WTC11 (cell line): Measurements from ENCODE around the gene LDAH. TPM values are rescaled to one million over a fixed set of nuclear protein-coding genes. Genes with fewer than 3 reads are reported as not detected.
"Not testable (repeated sequence)": the region's sequence is repeated elsewhere in the genome, so short reads cannot be mapped to it uniquely, and the experiment has no call there.

ENCODE experiments used
- ATAC-seq: fragments of 200-7000 bp; cut with Tn5 transposase; 2 replicates; pipeline ENCODE4 v1.10.0; 2021; ENCODE audit warnings: mild to moderate bottlenecking, moderate library complexity
- CTCF ChIA-PET: fragments of 300-600 bp; sonication (Branson Sonifier 250); formaldehyde crosslinking; loops from one replicate; lab custom pipeline; 2021; ENCODE audit warnings: antibody characterized with exemption; lab: Charles Lee
- POLR2A ChIA-PET: fragments of 350-600 bp; sonication (Branson Sonifier 250); formaldehyde crosslinking; loops from one replicate; lab custom pipeline; 2021; ENCODE audit warnings: antibody characterized with exemption; lab: Charles Lee
- DNase-seq: peaks from one replicate; pipeline ENCODE4 v3.0.0; 2021; ENCODE audit warnings: low spot score
- H3K27ac Mint-ChIP-seq: 2 replicates; pipeline ENCODE4 v1.8.0; 2021; ENCODE audit warnings: mixed read lengths
- H3K27me3 Mint-ChIP-seq: 2 replicates; pipeline ENCODE4 v1.8.0; 2021; ENCODE audit warnings: low read depth, mild to moderate bottlenecking, moderate library complexity, mixed read lengths
- H3K36me3 Mint-ChIP-seq: 2 replicates; pipeline ENCODE4 v1.8.0; 2021; ENCODE audit warnings: mixed read lengths
- H3K4me1 Mint-ChIP-seq: 2 replicates; pipeline ENCODE4 v1.8.0; 2022; ENCODE audit warnings: mixed read lengths
- H3K4me3 Mint-ChIP-seq: 2 replicates; pipeline ENCODE4 v1.8.0; 2021; ENCODE audit warnings: mild to moderate bottlenecking, moderate library complexity, mixed read lengths
- H3K9me3 Mint-ChIP-seq: 2 replicates; pipeline ENCODE4 v1.8.0; 2021; ENCODE audit warnings: mixed read lengths
- ELF4 ChIP-seq: sonication (generic); formaldehyde crosslinking; IDR thresholded peaks from 2 replicates; pipeline ENCODE4 v1.8.1; 2022; ENCODE audit warnings: low read depth, mild to moderate bottlenecking, moderate library complexity, missing genetic modification reagents
- EMX1 ChIP-seq: fragments of 250-450 bp; sonication (Bioruptor Pico); IDR thresholded peaks from 2 replicates; pipeline ENCODE4 v1.8.0; 2021; ENCODE audit warnings: mild to moderate bottlenecking
- FOXJ3 ChIP-seq: sonication (generic); formaldehyde crosslinking; IDR thresholded peaks from 2 replicates; pipeline ENCODE4 v1.9.0; 2021; ENCODE audit warnings: missing genetic modification reagents, mild to moderate bottlenecking, borderline replicate concordance
- GABPB1 ChIP-seq: sonication (generic); formaldehyde crosslinking; IDR thresholded peaks from 2 replicates; pipeline ENCODE4 v1.8.1; 2023; ENCODE audit warnings: mild to moderate bottlenecking, missing genetic modification reagents
- HMGA2 ChIP-seq: fragments of 250-450 bp; sonication (Bioruptor Pico); IDR thresholded peaks from 2 replicates; pipeline ENCODE4 v1.4.0; 2021; ENCODE audit warnings: mild to moderate bottlenecking, moderate library complexity
- IRF2 ChIP-seq: sonication (generic); formaldehyde crosslinking; IDR thresholded peaks from 2 replicates; pipeline ENCODE4 v1.8.0; 2022; ENCODE audit warnings: low read depth, missing genetic modification reagents, borderline replicate concordance
- NFE2L1 ChIP-seq: sonication (generic); formaldehyde crosslinking; IDR thresholded peaks from 2 replicates; pipeline ENCODE4 v1.8.1; 2023; ENCODE audit warnings: missing genetic modification reagents
- NR2C2 ChIP-seq: sonication (generic); formaldehyde crosslinking; IDR thresholded peaks from 2 replicates; pipeline ENCODE4 v1.8.0; 2022; ENCODE audit warnings: mild to moderate bottlenecking, missing genetic modification reagents
- NR3C1 ChIP-seq: sonication (generic); formaldehyde crosslinking; conservative IDR thresholded peaks from 2 replicates; pipeline ENCODE4 v1.8.1; 2023; ENCODE audit warnings: low read depth, mild to moderate bottlenecking, missing genetic modification reagents
- SMAD3 ChIP-seq: sonication (generic); formaldehyde crosslinking; IDR thresholded peaks from 2 replicates; pipeline ENCODE4 v1.8.0; 2022; ENCODE audit warnings: missing genetic modification reagents, mild to moderate bottlenecking, borderline replicate concordance
- ZBTB21 ChIP-seq: sonication (generic); formaldehyde crosslinking; IDR thresholded peaks from 2 replicates; pipeline ENCODE4 v1.8.1; 2023; ENCODE audit warnings: mild to moderate bottlenecking, missing genetic modification reagents, borderline replicate concordance
- total RNA-seq: library from RNA; stranded (reverse); gene quantifications from 3 replicates; pipeline ENCODE4 v1.2.3, GENCODE V29; 2021
- TF ChIP-seq, protein P1 (sequence below): sonication (generic); formaldehyde crosslinking; IDR thresholded peaks from 2 replicates; pipeline ENCODE4 v1.8.0; 2022; ENCODE audit warnings: mild to moderate bottlenecking, missing genetic modification reagents
- TF ChIP-seq, protein P2 (sequence below): sonication (generic); formaldehyde crosslinking; IDR thresholded peaks from 2 replicates; pipeline ENCODE4 v1.8.0; 2023; ENCODE audit warnings: missing genetic modification reagents, mild to moderate bottlenecking, borderline replicate concordance
- TF ChIP-seq, protein P3 (sequence below): fragments of 250-450 bp; sonication (Bioruptor Pico); IDR thresholded peaks from 2 replicates; pipeline ENCODE4 v2.1.2; 2022; ENCODE audit warnings: mild to moderate bottlenecking, moderate library complexity
- TF ChIP-seq, protein P4 (sequence below): sonication (generic); formaldehyde crosslinking; IDR thresholded peaks from 2 replicates; pipeline ENCODE4 v1.8.1; 2023; ENCODE audit warnings: mild to moderate bottlenecking, missing genetic modification reagents, moderate library complexity
- TF ChIP-seq, protein P5 (sequence below): fragments of 200-600 bp; IDR thresholded peaks from 2 replicates; pipeline ENCODE4 v1.8.0; 2022; ENCODE audit warnings: antibody characterized with exemption
- TF ChIP-seq, protein P6 (sequence below): sonication (generic); formaldehyde crosslinking; IDR thresholded peaks from 2 replicates; pipeline ENCODE4 v1.8.1; 2023; ENCODE audit warnings: mild to moderate bottlenecking, moderate library complexity, missing genetic modification reagents

LDAH gene
- total RNA-seq, 1 experiment from 2014 or later: 20.5 TPM

DNA sequence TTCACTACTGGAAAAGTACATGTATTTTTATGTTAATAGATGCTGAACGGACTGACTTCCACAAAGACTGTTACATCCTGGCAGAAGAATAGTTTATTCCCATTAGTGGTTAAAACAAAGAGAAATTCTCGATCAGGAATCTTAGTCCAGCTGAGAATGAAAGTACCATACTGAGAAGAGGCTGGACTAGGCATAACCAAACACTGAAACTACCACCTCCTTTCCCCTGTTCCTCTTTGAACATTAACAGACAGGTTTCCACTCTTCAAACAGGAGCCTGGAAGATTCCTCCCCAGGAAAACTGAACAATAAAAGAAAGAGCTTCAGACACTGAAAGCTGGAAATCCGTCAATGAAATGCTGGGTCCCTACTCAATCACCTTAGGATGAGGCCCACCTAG lies 25.8 kb downstream of the LDAH start:
- CTCF ChIA-PET: interaction anchor here (0.8 to 1.6 kb wide), 2 partner anchors 16 to 136 kb away, joined by 3 to 5 read pairs; no protein-coding TSS in a partner anchor
- Mint-ChIP-seq H3K4me3 (no peak overlapping the region; the same call in 1 of the 2 replicates), H3K9me3 (peaks cover 18% of the 10 kb centered on the region), H3K4me1 (peaks cover 21% of the 10 kb centered on the region)
- DNase-seq: no peak
- POLR2A ChIA-PET: no interaction called here
- TF ChIP-seq, protein P1, sequence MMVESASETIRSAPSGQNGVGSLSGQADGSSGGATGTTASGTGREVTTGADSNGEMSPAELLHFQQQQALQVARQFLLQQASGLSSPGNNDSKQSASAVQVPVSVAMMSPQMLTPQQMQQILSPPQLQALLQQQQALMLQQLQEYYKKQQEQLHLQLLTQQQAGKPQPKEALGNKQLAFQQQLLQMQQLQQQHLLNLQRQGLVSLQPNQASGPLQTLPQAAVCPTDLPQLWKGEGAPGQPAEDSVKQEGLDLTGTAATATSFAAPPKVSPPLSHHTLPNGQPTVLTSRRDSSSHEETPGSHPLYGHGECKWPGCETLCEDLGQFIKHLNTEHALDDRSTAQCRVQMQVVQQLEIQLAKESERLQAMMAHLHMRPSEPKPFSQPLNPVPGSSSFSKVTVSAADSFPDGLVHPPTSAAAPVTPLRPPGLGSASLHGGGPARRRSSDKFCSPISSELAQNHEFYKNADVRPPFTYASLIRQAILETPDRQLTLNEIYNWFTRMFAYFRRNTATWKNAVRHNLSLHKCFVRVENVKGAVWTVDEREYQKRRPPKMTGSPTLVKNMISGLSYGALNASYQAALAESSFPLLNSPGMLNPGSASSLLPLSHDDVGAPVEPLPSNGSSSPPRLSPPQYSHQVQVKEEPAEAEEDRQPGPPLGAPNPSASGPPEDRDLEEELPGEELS (CRISPR knock-in tag): no peak
- no peak for TF ChIP-seq HMGA2 (CRISPR knock-in tag)
- TF ChIP-seq, protein P2, sequence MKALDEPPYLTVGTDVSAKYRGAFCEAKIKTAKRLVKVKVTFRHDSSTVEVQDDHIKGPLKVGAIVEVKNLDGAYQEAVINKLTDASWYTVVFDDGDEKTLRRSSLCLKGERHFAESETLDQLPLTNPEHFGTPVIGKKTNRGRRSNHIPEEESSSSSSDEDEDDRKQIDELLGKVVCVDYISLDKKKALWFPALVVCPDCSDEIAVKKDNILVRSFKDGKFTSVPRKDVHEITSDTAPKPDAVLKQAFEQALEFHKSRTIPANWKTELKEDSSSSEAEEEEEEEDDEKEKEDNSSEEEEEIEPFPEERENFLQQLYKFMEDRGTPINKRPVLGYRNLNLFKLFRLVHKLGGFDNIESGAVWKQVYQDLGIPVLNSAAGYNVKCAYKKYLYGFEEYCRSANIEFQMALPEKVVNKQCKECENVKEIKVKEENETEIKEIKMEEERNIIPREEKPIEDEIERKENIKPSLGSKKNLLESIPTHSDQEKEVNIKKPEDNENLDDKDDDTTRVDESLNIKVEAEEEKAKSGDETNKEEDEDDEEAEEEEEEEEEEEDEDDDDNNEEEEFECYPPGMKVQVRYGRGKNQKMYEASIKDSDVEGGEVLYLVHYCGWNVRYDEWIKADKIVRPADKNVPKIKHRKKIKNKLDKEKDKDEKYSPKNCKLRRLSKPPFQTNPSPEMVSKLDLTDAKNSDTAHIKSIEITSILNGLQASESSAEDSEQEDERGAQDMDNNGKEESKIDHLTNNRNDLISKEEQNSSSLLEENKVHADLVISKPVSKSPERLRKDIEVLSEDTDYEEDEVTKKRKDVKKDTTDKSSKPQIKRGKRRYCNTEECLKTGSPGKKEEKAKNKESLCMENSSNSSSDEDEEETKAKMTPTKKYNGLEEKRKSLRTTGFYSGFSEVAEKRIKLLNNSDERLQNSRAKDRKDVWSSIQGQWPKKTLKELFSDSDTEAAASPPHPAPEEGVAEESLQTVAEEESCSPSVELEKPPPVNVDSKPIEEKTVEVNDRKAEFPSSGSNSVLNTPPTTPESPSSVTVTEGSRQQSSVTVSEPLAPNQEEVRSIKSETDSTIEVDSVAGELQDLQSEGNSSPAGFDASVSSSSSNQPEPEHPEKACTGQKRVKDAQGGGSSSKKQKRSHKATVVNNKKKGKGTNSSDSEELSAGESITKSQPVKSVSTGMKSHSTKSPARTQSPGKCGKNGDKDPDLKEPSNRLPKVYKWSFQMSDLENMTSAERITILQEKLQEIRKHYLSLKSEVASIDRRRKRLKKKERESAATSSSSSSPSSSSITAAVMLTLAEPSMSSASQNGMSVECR: no peak
- no peak for TF ChIP-seq NR3C1 (CRISPR knock-in tag)
- no peak for TF ChIP-seq SMAD3
- no peak for TF ChIP-seq ZBTB21 (CRISPR knock-in tag)
- TF ChIP-seq, protein P3, sequence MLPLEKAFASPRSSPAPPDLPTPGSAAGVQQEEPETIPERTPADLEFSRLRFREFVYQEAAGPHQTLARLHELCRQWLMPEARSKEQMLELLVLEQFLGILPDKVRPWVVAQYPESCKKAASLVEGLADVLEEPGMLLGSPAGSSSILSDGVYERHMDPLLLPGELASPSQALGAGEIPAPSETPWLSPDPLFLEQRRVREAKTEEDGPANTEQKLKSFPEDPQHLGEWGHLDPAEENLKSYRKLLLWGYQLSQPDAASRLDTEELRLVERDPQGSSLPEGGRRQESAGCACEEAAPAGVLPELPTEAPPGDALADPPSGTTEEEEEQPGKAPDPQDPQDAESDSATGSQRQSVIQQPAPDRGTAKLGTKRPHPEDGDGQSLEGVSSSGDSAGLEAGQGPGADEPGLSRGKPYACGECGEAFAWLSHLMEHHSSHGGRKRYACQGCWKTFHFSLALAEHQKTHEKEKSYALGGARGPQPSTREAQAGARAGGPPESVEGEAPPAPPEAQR (CRISPR knock-in tag): no peak
- TF ChIP-seq EMX1 (CRISPR knock-in tag): no peak
- TF ChIP-seq, all 79 proteins: peak for 0
- no peaks in the 10 kb centered on the region for H3K27me3 Mint-ChIP-seq
- peak overlapping the region; percentile 2 for H3K27ac Mint-ChIP-seq
- ATAC-seq: 0 out of 2 replicates have a peak, but pooled peaks have one; percentile 20
- H3K36me3 Mint-ChIP-seq: peaks cover 25% of the 10 kb centered on the region

DNA sequence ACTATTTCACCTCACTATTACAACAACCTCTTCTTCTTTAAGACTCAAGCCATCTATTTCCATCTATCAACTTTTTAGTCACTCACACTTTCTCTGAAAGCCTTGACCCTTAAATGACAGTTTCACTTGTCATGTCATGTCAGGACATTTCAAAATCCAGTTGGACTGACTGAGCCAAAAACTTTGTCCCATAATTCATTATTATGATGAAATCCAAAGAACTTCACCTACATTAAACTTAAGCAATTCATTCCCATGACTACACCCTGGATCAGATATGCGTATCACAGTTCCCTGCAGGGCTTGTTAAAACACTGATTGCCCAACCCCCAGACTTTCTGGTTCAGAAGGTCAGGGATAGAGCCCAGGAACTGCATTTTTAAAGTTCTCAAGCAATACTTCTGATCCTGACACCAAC lies 26.5 kb downstream of the LDAH start:
- 0 out of 2 replicates have a peak overlapping the region, but pooled peaks have one; percentile 4 for H3K27ac Mint-ChIP-seq
- POLR2A ChIA-PET: no interaction called here
- no peak overlapping the region for H3K4me3 Mint-ChIP-seq

DNA sequence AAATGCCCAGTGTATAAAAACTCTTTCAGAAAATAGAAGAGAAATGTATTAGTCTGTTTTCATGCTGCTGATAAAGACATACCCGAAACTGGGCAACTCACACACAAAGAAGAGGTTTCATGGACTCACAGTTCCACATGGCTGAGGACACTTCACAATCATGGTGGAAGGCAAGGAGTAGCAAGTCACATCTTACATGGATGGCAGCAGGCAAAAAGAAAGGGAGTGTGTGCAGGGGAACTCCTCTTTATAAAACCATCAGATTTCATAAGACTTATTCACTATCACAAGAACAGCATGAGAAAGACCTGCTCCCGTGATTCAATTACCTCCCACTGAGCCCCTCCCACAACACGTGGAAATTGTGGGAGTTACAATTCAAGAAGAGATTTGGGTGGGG lies 29.0 kb downstream of the LDAH start:
- ATAC-seq, CTCF ChIA-PET: not testable (repeated sequence)
- H3K4me1 Mint-ChIP-seq: peaks cover 21% of the 10 kb centered on the region

More for the DNA sequence above, 26.5 kb downstream of the LDAH start:
- no peak for DNase-seq
- Mint-ChIP-seq H3K36me3 (peaks cover 25% of the 10 kb centered on the region), H3K27me3 (no peaks in the 10 kb centered on the region), H3K9me3 (peaks cover 18% of the 10 kb centered on the region)
- ATAC-seq: no peak; the same call in 1 of the 2 replicates
- CTCF ChIA-PET: interaction anchor here (0.8 to 1.6 kb wide), 2 partner anchors 15 to 135 kb away, joined by 3 to 5 read pairs; no protein-coding TSS in a partner anchor
- TF ChIP-seq ELF4 (CRISPR knock-in tag): no peak
- no peak for TF ChIP-seq NFE2L1 (CRISPR knock-in tag)
- TF ChIP-seq, protein P4, sequence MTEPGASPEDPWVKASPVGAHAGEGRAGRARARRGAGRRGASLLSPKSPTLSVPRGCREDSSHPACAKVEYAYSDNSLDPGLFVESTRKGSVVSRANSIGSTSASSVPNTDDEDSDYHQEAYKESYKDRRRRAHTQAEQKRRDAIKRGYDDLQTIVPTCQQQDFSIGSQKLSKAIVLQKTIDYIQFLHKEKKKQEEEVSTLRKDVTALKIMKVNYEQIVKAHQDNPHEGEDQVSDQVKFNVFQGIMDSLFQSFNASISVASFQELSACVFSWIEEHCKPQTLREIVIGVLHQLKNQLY (CRISPR knock-in tag): no peak
- no peak for TF ChIP-seq IRF2 (CRISPR knock-in tag)
- TF ChIP-seq FOXJ3: no peak
- no peak for TF ChIP-seq NR2C2 (CRISPR knock-in tag)
- TF ChIP-seq, protein P5, sequence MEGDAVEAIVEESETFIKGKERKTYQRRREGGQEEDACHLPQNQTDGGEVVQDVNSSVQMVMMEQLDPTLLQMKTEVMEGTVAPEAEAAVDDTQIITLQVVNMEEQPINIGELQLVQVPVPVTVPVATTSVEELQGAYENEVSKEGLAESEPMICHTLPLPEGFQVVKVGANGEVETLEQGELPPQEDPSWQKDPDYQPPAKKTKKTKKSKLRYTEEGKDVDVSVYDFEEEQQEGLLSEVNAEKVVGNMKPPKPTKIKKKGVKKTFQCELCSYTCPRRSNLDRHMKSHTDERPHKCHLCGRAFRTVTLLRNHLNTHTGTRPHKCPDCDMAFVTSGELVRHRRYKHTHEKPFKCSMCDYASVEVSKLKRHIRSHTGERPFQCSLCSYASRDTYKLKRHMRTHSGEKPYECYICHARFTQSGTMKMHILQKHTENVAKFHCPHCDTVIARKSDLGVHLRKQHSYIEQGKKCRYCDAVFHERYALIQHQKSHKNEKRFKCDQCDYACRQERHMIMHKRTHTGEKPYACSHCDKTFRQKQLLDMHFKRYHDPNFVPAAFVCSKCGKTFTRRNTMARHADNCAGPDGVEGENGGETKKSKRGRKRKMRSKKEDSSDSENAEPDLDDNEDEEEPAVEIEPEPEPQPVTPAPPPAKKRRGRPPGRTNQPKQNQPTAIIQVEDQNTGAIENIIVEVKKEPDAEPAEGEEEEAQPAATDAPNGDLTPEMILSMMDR: no peak
- no peak for TF ChIP-seq GABPB1 (CRISPR knock-in tag)
- TF ChIP-seq HMGA2 (CRISPR knock-in tag): no peak
- TF ChIP-seq, protein P6, sequence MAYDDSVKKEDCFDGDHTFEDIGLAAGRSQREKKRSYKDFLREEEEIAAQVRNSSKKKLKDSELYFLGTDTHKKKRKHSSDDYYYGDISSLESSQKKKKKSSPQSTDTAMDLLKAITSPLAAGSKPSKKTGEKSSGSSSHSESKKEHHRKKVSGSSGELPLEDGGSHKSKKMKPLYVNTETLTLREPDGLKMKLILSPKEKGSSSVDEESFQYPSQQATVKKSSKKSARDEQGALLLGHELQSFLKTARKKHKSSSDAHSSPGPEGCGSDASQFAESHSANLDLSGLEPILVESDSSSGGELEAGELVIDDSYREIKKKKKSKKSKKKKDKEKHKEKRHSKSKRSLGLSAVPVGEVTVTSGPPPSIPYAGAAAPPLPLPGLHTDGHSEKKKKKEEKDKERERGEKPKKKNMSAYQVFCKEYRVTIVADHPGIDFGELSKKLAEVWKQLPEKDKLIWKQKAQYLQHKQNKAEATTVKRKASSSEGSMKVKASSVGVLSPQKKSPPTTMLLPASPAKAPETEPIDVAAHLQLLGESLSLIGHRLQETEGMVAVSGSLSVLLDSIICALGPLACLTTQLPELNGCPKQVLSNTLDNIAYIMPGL (CRISPR knock-in tag): no peak
- TF ChIP-seq, all 79 proteins: peak for 0
- H3K4me1 Mint-ChIP-seq: peaks cover 21% of the 10 kb centered on the region

More for the DNA sequence above, 29.0 kb downstream of the LDAH start:
- H3K4me3 Mint-ChIP-seq, H3K27ac Mint-ChIP-seq, DNase-seq, H3K27me3 Mint-ChIP-seq, POLR2A ChIA-PET: not testable (repeated sequence)
- peaks cover 18% of the 10 kb centered on the region for H3K9me3 Mint-ChIP-seq
- H3K36me3 Mint-ChIP-seq: peaks cover 29% of the 10 kb centered on the region
